Right lobe of liver (tissue), 6 donors: Measurements from ENCODE around the gene RPL31. TPM values are rescaled to one million over a fixed set of nuclear protein-coding genes. Genes with fewer than 3 reads are reported as not detected.
A peak's percentile ranks its signal among the peaks of the same experiment; 100 is the strongest.

Experiments used
- ATAC-seq, 4 donors: fragments of 200-7000 bp; cut with Tn5 transposase; one replicate each; pipeline ENCODE4 v1.9.1; 2020; ENCODE audit warnings: mild to moderate bottlenecking in 4 of 4, moderate library complexity in 4 of 4
- DNase-seq, 3 donors: peaks; one replicate each; pipeline ENCODE4 v3.0.0-alpha.2; 2020
- H3K27ac ChIP-seq, 3 donors: fragments of 200-600 bp; one replicate each; pipeline ENCODE4 v1.8.0; 2022
- H3K27me3 ChIP-seq, 2 donors: fragments of 200-600 bp; one replicate each; pipeline ENCODE4 v1.8.0; 2022
- H3K36me3 ChIP-seq, 4 donors: fragments of 200-600 bp; sonication (generic) in 1 of 4; one replicate each; pipeline versions ENCODE4 v1.5.1 to v1.8.0; 2017 to 2022; ENCODE audit warnings: control low read depth in 1 of 4
- H3K4me1 ChIP-seq, 4 donors: fragments of 200-600 bp; sonication (generic) in 1 of 4; one replicate each; pipeline versions ENCODE4 v1.5.1 to v1.8.0; 2017 to 2022; ENCODE audit warnings: control low read depth in 1 of 4
- H3K4me3 ChIP-seq, 3 donors: fragments of 200-600 bp; one replicate each; pipeline ENCODE4 v1.8.0; 2022
- H3K9me3 ChIP-seq, 4 donors: fragments of 200-600 bp; sonication (generic) in 1 of 4; one replicate each; pipeline versions ENCODE4 v1.5.1 to v1.8.0; 2017 to 2022; ENCODE audit warnings: control low read depth in 1 of 4
- POLR2A ChIP-seq: fragments of 450-650 bp; IDR thresholded peaks from one replicate; pipeline ENCODE4 v1.6.1; 2017; ENCODE audit warnings: antibody characterized with exemption, mild to moderate bottlenecking
- WGBS: methylation state at CpG from one replicate; pipeline ENCODE4 v1.1.6; 2018; ENCODE audit warnings: low coverage, low lambda C conversion rate; ENCODE audit not compliant: insufficient coverage; ENCODE audit errors: missing lambda C conversion rate; 5-methylcytosine and 5-hydroxymethylcytosine counted together
- intact Hi-C, 2 donors: fragments of 100-400 bp; cut with DNase I; formaldehyde crosslinking; loops; one replicate each; pipeline versions ENCODE4 v1.11.2 to v1.14.1; 2022
- total RNA-seq, 6 experiments: library from RNA; depleted of rRNA in 2 of 6; stranded (reverse); fragments of >200 nt in 2 of 6; fragmentation: NEBNext Ultra II Directional in 3 of 6; extraction: Animal tissue kit (Norgen Biotek cat#: 25700) in 3 of 6; gene quantifications; one replicate each; pipeline versions ENCODE4 v1.1.0 to v1.2.4, GENCODE V29; 2016 to 2023
- TF ChIP-seq, protein P1 (sequence below), 4 donors: fragments of 200-600 bp in 3 of 4; fragments of 450-650 bp in 1 of 4; IDR thresholded peaks; one replicate each; pipeline versions ENCODE4 v1.5.1 to v1.8.0; 2016 to 2022; ENCODE audit warnings: antibody characterized with exemption in 4 of 4, mild to moderate bottlenecking in 2 of 4
- donor health status: DM: no; HTN: yes; CAD: no.
- donor health status: DM: no; HTN: no; CAD: no.
- donor health status: DM: no; HTN: no; CAD: no.
- donor health status: DM: no; HTN: yes; CAD: no.
- donor health status: DM: no; HTN: yes; CAD: no.

RPL31 gene
- total RNA-seq, 6 experiments from 2014 or later, result 363 to 497 (median 443) TPM

GRCh38 chr2:101041413-101041812 is 39.3 kb downstream of the RPL31 start:
- intact Hi-C loops, result no loop called here
- H3K27ac ChIP-seq, result no peak overlapping the region
- peak in 3 of 4 donors; percentile 34 to 44 (median 42) for ATAC-seq

GRCh38 chr2:101045330-101045729 is 43.2 kb downstream of the RPL31 start:
- no peak overlapping the region for H3K27ac ChIP-seq
- H3K9me3 ChIP-seq, result no peaks in the 10 kb centered on the region
- H3K36me3 ChIP-seq, result peaks cover 0 to 16% (median 5%) of the 10 kb centered on the region in 4 donors
- H3K4me1 ChIP-seq, result no peaks in the 10 kb centered on the region
- WGBS, result 92% methylated on average over 5 of the region's 10 CpGs
- ATAC-seq, result peak in 1 of 4 donors; percentile 17
- no peak for TF ChIP-seq POLR2A
- TF ChIP-seq, protein P1, sequence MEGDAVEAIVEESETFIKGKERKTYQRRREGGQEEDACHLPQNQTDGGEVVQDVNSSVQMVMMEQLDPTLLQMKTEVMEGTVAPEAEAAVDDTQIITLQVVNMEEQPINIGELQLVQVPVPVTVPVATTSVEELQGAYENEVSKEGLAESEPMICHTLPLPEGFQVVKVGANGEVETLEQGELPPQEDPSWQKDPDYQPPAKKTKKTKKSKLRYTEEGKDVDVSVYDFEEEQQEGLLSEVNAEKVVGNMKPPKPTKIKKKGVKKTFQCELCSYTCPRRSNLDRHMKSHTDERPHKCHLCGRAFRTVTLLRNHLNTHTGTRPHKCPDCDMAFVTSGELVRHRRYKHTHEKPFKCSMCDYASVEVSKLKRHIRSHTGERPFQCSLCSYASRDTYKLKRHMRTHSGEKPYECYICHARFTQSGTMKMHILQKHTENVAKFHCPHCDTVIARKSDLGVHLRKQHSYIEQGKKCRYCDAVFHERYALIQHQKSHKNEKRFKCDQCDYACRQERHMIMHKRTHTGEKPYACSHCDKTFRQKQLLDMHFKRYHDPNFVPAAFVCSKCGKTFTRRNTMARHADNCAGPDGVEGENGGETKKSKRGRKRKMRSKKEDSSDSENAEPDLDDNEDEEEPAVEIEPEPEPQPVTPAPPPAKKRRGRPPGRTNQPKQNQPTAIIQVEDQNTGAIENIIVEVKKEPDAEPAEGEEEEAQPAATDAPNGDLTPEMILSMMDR (IDR thresholded peaks at IDR 0.05), result no peak
- H3K4me3 ChIP-seq, result no peak overlapping the region
- intact Hi-C loops, result no loop called here
- H3K27me3 ChIP-seq, result no peaks in the 10 kb centered on the region
- DNase-seq, result no peak

More at GRCh38 chr2:101041413-101041812, 39.3 kb downstream of the RPL31 start:
- Histone ChIP-seq H3K27me3 (no peaks in the 10 kb centered on the region), H3K4me1 (no peaks in the 10 kb centered on the region), H3K4me3 (no peak overlapping the region), H3K36me3 (peaks cover 0 to 31% (median 17%) of the 10 kb centered on the region in 4 donors), H3K9me3 (no peaks in the 10 kb centered on the region)
- no peak for DNase-seq
- no peak for TF ChIP-seq POLR2A
- TF ChIP-seq, protein P1 (IDR thresholded peaks at IDR 0.05), result no peak
- WGBS, result 59% methylated on average over 4 of the region's 4 CpGs

DNA sequence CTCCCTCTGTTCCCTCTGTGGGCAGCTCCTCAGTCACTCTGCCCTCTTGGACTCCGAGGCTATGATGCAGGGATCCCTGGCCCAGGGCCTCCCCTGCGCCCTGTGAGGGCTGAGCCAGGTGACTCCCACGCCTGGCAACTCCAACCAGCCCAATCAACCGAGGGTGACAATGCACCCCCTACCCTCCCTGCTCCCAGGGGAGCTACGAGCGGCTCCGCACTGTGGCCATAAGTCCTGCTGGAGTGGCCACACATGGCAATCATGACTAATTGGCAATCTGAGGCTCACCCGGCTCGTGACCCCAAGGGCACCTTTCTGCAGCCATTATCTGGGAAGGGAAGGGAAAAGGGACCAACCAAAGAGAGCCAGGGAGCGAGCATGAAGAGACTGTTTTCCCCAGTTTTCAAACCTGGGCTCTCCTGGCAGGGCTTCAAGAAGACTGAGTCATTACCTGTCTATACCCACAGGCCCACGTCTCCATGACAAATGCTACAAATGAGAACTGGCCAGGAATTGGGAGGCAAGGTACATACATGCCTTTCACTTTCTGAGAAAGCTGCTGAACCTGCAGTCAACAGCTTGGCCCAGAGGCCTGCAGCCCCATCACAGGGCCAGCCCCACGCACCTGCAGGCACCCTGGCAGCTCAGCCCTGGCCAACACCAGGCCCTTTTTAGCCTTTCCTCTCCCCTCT is 45.1 kb downstream of the RPL31 start:
- Histone ChIP-seq H3K27ac (no peak overlapping the region), H3K36me3 (peaks cover 0 to 18% (median 5%) of the 10 kb centered on the region in 4 donors), H3K9me3 (no peaks in the 10 kb centered on the region), H3K27me3 (no peaks in the 10 kb centered on the region), H3K4me3 (no peak overlapping the region), H3K4me1 (no peaks in the 10 kb centered on the region)
- TF ChIP-seq, protein P1 (IDR thresholded peaks at IDR 0.05), result no peak
- TF ChIP-seq POLR2A, result no peak
- DNase-seq, result no peak
- WGBS, result 63% methylated on average over 6 of the region's 12 CpGs
- intact Hi-C loops, result no loop called here
- ATAC-seq, result peak; percentile 10 to 80 (median 22)

DNA sequence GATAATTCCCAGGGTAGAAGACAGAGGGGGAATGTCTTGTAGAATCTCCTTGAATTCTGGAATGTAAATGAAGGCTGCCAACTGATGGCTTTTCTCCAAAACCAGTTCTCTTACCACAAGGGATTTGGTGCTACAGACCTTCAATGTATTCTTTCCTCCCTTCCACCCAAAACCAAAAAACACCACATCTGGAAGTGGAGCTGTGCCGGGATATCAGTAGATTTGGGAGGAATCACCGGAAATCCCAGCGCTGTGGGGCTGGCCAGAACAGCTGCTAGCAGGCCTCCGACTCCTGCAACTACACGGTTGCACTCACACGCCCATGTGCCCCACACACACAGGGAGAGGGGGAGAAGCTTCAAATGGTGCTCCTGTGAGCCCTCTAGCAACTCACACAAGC is 45.7 kb downstream of the RPL31 start:
- H3K27me3 ChIP-seq, result no peaks in the 10 kb centered on the region
- H3K4me3 ChIP-seq, result no peak overlapping the region
- no peaks in the 10 kb centered on the region for H3K4me1 ChIP-seq
- DNase-seq (no peak), ATAC-seq (no peak)
- no CpG with 5 or more reads among the region's 6 CpGs for WGBS
- TF ChIP-seq, protein P1 (IDR thresholded peaks at IDR 0.05), result no peak
- TF ChIP-seq POLR2A, result no peak
- H3K9me3 ChIP-seq, result no peaks in the 10 kb centered on the region
- intact Hi-C loops, result no loop called here
- H3K27ac ChIP-seq, result no peak overlapping the region
- H3K36me3 ChIP-seq, result peaks cover 0 to 18% (median 5%) of the 10 kb centered on the region in 4 donors
